HCT116 (cell line): ENCODE measurements around the gene GNAO1. TPM values are rescaled to one million over a fixed set of nuclear protein-coding genes. Genes with fewer than 3 reads are reported as not detected.

ENCODE experiments used
- ATAC-seq: fragments of 200-7000 bp; cut with Tn5 transposase; 2 replicates; pipeline ENCODE4 v1.9.1; 2020; ENCODE audit warnings: mild to moderate bottlenecking, moderate library complexity
- BruUV-seq: library from RNA; stranded (reverse); fragments of 400-500 nt; replicated peaks from 2 replicates; lab custom pipeline; 2021; lab: Mats Ljungman, UMichigan
- CTCF ChIA-PET: fragments of 300-600 bp; sonication (Branson Sonifier 250); formaldehyde crosslinking; loops from one replicate; lab custom pipeline; 2021; ENCODE audit warnings: antibody characterized with exemption; lab: Charles Lee
- POLR2A ChIA-PET: fragments of 300-600, 350-600 bp; sonication (Branson Sonifier 250); formaldehyde crosslinking; loops from one replicate; lab custom pipeline; 2021; ENCODE audit warnings: antibody characterized with exemption; lab: Charles Lee
- RAD21 ChIA-PET, 2 experiments: fragments of 300-600 bp; sonication (Branson Sonifier 250); formaldehyde crosslinking; loops; one replicate each; lab custom pipeline; 2023; ENCODE audit warnings: low total read pairs in 2 of 2; ENCODE audit not compliant: uncharacterized antibody in 2 of 2, unreplicated experiment in 2 of 2, low non-redundant PET in 1 of 2; lab: Charles Lee
- DNase-seq: peaks from one replicate; pipeline ENCODE4 v3.0.0-alpha.2; 2010; ENCODE audit warnings: low read depth, low spot score
- H2AFZ ChIP-seq: fragments of 200-600 bp; shearing (Covaris generic), sonication (generic); 2 replicates; pipeline ENCODE4 v1.6.1; 2017; ENCODE audit warnings: low read depth, mixed run types, mixed read lengths, antibody characterized with exemption, low read length; ENCODE audit not compliant: poor library complexity, severe bottlenecking
- H3K27ac ChIP-seq: 2 replicates; pipeline ENCODE4 v1.5.1; 2012; ENCODE audit warnings: low read depth, low read length
- H3K27me3 ChIP-seq: fragments of 200-600 bp; sonication (generic); 2 replicates; pipeline ENCODE4 v1.6.1; 2016; ENCODE audit warnings: mixed run types, low read length, mixed read lengths; ENCODE audit not compliant: insufficient read depth
- H3K36me3 ChIP-seq, 2 experiments: fragments of 200-500 bp in 1 of 2; fragments of 200-600 bp in 1 of 2; sonication (Bioruptor generic) in 1 of 2; sonication (generic) in 1 of 2; 2 replicates each; pipeline versions ENCODE4 v1.5.1 to v1.6.1; 2014 to 2016; ENCODE audit warnings: low read length in 2 of 2, inconsistent platforms in 1 of 2, mixed read lengths in 1 of 2, mixed run types in 1 of 2; ENCODE audit not compliant: insufficient read depth in 2 of 2, control insufficient read depth in 1 of 2
- H3K4me1 ChIP-seq, 2 experiments: fragments of 200-600 bp in 1 of 2; sonication (generic) in 1 of 2; 2 replicates each; pipeline versions ENCODE4 v1.5.1 to v1.6.1; 2012 to 2017; ENCODE audit warnings: low read length in 2 of 2, inconsistent platforms in 1 of 2, mild to moderate bottlenecking in 1 of 2, mixed read lengths in 1 of 2, mixed run types in 1 of 2, moderate library complexity in 1 of 2; ENCODE audit not compliant: insufficient read depth in 2 of 2, control insufficient read depth in 1 of 2
- H3K4me2 ChIP-seq: fragments of 200-600 bp; sonication (generic); 2 replicates; pipeline ENCODE4 v1.6.1; 2017; ENCODE audit warnings: mixed run types, low read length, mixed read lengths
- H3K4me3 ChIP-seq, 2 experiments: fragments of 200-600 bp in 1 of 2; sonication (generic) in 1 of 2; replicated peaks in 1 of 2; 2 replicates each; pipeline ENCODE4 v1.5.1; 2011 to 2016; ENCODE audit warnings: low read length in 2 of 2, control low read depth in 1 of 2, low read depth in 1 of 2, mild to moderate bottlenecking in 1 of 2, mixed read lengths in 1 of 2, mixed run types in 1 of 2
- H3K79me2 ChIP-seq: fragments of 200-600 bp; sonication (generic); 2 replicates; pipeline ENCODE4 v1.6.1; 2017; ENCODE audit warnings: mild to moderate bottlenecking, mixed run types, low read length, moderate library complexity, mixed read lengths; ENCODE audit not compliant: insufficient read depth
- H3K9ac ChIP-seq: fragments of 200-600 bp; sonication (generic); 2 replicates; pipeline ENCODE4 v1.6.1; 2016; ENCODE audit warnings: low read length, mixed read lengths
- H3K9me2 ChIP-seq: fragments of 200-600 bp; sonication (generic), shearing (Covaris generic); 2 replicates; pipeline ENCODE4 v1.6.1; 2017; ENCODE audit warnings: mixed run types, mild to moderate bottlenecking, moderate library complexity; ENCODE audit not compliant: insufficient read depth
- H3K9me3 ChIP-seq, 2 experiments: fragments of 200-500 bp in 1 of 2; fragments of 200-600 bp in 1 of 2; sonication (Bioruptor generic) in 1 of 2; sonication (generic) in 1 of 2; 2 replicates each; pipeline ENCODE4 v1.6.1; 2014 to 2017; ENCODE audit warnings: low read length in 2 of 2, mixed read lengths in 2 of 2, inconsistent platforms in 1 of 2, low read depth in 1 of 2, mild to moderate bottlenecking in 1 of 2, mixed run types in 1 of 2, moderate library complexity in 1 of 2; ENCODE audit not compliant: control insufficient read depth in 1 of 2, insufficient read depth in 1 of 2
- H4K20me1 ChIP-seq: fragments of 200-600 bp; sonication (generic), shearing (Covaris generic); 2 replicates; pipeline ENCODE4 v1.6.1; 2017; ENCODE audit warnings: mixed run types, mild to moderate bottlenecking, moderate library complexity; ENCODE audit not compliant: insufficient read depth
- CBX3 ChIP-seq: IDR thresholded peaks from 2 replicates; pipeline ENCODE4 v1.6.1; 2012; ENCODE audit warnings: low read depth
- CEBPB ChIP-seq: IDR thresholded peaks from 2 replicates; pipeline ENCODE4 v1.6.1; 2012; ENCODE audit warnings: low read depth
- CTCF ChIP-seq, 3 experiments: fragments of 200-600 bp in 1 of 3; sonication (generic) in 1 of 3; IDR thresholded peaks in 2 of 3; conservative IDR thresholded peaks in 1 of 3; 2 replicates each; pipeline ENCODE4 v1.5.1; 2012 to 2017; ENCODE audit warnings: low read depth in 2 of 3, low read length in 2 of 3, antibody characterized with exemption in 1 of 3, borderline replicate concordance in 1 of 3, control low read depth in 1 of 3, mild to moderate bottlenecking in 1 of 3, mixed read lengths in 1 of 3, mixed run types in 1 of 3, moderate library complexity in 1 of 3; ENCODE audit not compliant: insufficient read depth in 1 of 3
- EGR1 ChIP-seq: IDR thresholded peaks from 2 replicates; pipeline ENCODE4 v1.6.1; 2012; ENCODE audit warnings: low read depth
- EZH2 ChIP-seq: fragments of 200-600 bp; sonication (generic); IDR thresholded peaks from 2 replicates; pipeline ENCODE4 v1.6.1; 2017; ENCODE audit warnings: antibody characterized with exemption, mixed run types
- EZH2phosphoT487 ChIP-seq: fragments of 200-600 bp; IDR thresholded peaks from 2 replicates; pipeline ENCODE4 v1.6.1; 2018; ENCODE audit warnings: antibody characterized with exemption, borderline replicate concordance
- FOSL1 ChIP-seq: IDR thresholded peaks from 2 replicates; pipeline ENCODE4 v1.6.1; 2012; ENCODE audit warnings: low read depth
- REST ChIP-seq: IDR thresholded peaks from 2 replicates; pipeline ENCODE4 v1.6.1; 2012; ENCODE audit warnings: low read depth
- SIN3A ChIP-seq: IDR thresholded peaks from 2 replicates; pipeline ENCODE4 v1.6.1; 2012; ENCODE audit warnings: low read depth
- SRF ChIP-seq: IDR thresholded peaks from 2 replicates; pipeline ENCODE4 v1.6.1; 2012; ENCODE audit warnings: low read depth
- YY1 ChIP-seq: IDR thresholded peaks from 2 replicates; pipeline ENCODE4 v1.6.1; 2011; ENCODE audit warnings: low read length, low read depth, moderate library complexity, mild to moderate bottlenecking; ENCODE audit not compliant: insufficient replicate concordance; ENCODE audit errors: extremely low read depth
- ZBTB33 ChIP-seq: IDR thresholded peaks from 2 replicates; pipeline ENCODE4 v1.6.1; 2011; ENCODE audit warnings: mild to moderate bottlenecking, low read length, moderate library complexity; ENCODE audit not compliant: insufficient replicate concordance; ENCODE audit errors: extremely low read depth
- ZNF274 ChIP-seq: fragments of 200-500 bp; sonication (Bioruptor generic); IDR thresholded peaks from 2 replicates; pipeline ENCODE4 v1.6.1; 2014; ENCODE audit warnings: mild to moderate bottlenecking, low read depth, low read length, inconsistent platforms
- intact Hi-C: fragments of 100-400 bp; cut with micrococcal nuclease; formaldehyde crosslinking; loops from 2 replicates; pipeline ENCODE4 v1.10.0; 2022
- total RNA-seq: library from RNA; stranded (reverse); gene quantifications from one replicate; pipeline ENCODE4 v1.2.1, GENCODE V29; 2021; ENCODE audit not compliant: unreplicated experiment

GNAO1 gene
- total RNA-seq, 1 experiment from 2014 or later = 0.12 TPM

- CTCF ChIA-PET = no interaction called here
- Histone ChIP-seq H3K36me3 (peaks cover 8 to 13% of the 10 kb centered on the region in 2 experiments; a peak in 3 of 4 replicates), H3K4me1 (no peaks in the 10 kb centered on the region; a peak in 1 of 4 replicates), H3K4me2 (no peak overlapping the region), H4K20me1 (no peaks in the 10 kb centered on the region), H3K9me3 (no peaks in the 10 kb centered on the region), H2AFZ (no peak overlapping the region), H3K9me2 (no peaks in the 10 kb centered on the region), H3K4me3 (no peak overlapping the region), H3K79me2 (no peaks in the 10 kb centered on the region), H3K27ac (no peak overlapping the region), H3K9ac (no peak overlapping the region), H3K27me3 (no peaks in the 10 kb centered on the region)
- no peak for DNase-seq
- TF ChIP-seq ZNF274 (no peak), REST (no peak), EZH2phosphoT487 (no peak), SIN3A (no peak), EZH2 (no peak), FOSL1 (no peak), YY1 (no peak), EGR1 (no peak), CBX3 (no peak), CTCF (IDR thresholded peaks at IDR 0.05 in 2 of 3, conservative IDR thresholded peaks at IDR 0.05 in 1 of 3; ENCODE audit: borderline replicate concordance in 1 of 3, insufficient read depth in 1 of 3, low read depth in 2 of 3, low read length in 2 of 3) (no peak), ZBTB33 (no peak), CEBPB (no peak), SRF (no peak)
- no peak for ATAC-seq
- intact Hi-C loops = no loop called here
- POLR2A ChIA-PET = no interaction called here
- no TSS peak for BruUV-seq
- RAD21 ChIA-PET = no interaction called here
These were observed 171.4 kb downstream of the GNAO1 start for GRCh38 chr16:56362706-56363105.
